GM12878 (cell line): ENCODE data around the gene IFI44L. TPM values are rescaled to one million over a fixed set of nuclear protein-coding genes. Genes with fewer than 3 reads are reported as not detected.

Experiments
- E2F4 ChIP-seq: IDR thresholded peaks from 2 replicates; pipeline ENCODE4 v1.6.1; 2012; ENCODE audit warnings: low read depth, low read length, improper control_type of control experiment
- FOS ChIP-seq: IDR thresholded peaks from 3 replicates; pipeline ENCODE4 v1.6.1; 2011; ENCODE audit warnings: borderline replicate concordance; ENCODE audit not compliant: insufficient read length; ENCODE audit errors: extremely low read depth
- HDAC6 ChIP-seq: fragments of 200-600 bp; sonication (generic); IDR thresholded peaks from one replicate; pipeline ENCODE4 v1.8.0; 2017; ENCODE audit warnings: antibody characterized with exemption; ENCODE audit not compliant: unreplicated experiment
- IRF3 ChIP-seq: fragments of 450-650 bp; IDR thresholded peaks from 2 replicates; pipeline ENCODE4 v1.6.1; 2014; ENCODE audit warnings: mild to moderate bottlenecking
- MTA3 ChIP-seq: IDR thresholded peaks from 2 replicates; pipeline ENCODE4 v1.6.1; 2012; ENCODE audit warnings: low read length, inconsistent platforms, borderline replicate concordance
- RAD21 ChIP-seq: IDR thresholded peaks from 2 replicates; pipeline ENCODE4 v1.6.1; 2011; ENCODE audit warnings: mild to moderate bottlenecking, low read depth, low read length, moderate library complexity; ENCODE audit not compliant: insufficient read depth
- RELA ChIP-seq: fragments of 450-650 bp; IDR thresholded peaks from 2 replicates; pipeline ENCODE4 v1.8.0; 2014; ENCODE audit warnings: borderline replicate concordance; ENCODE audit not compliant: partially characterized antibody
- SMC3 ChIP-seq: IDR thresholded peaks from 2 replicates; pipeline ENCODE4 v1.6.1; 2011; ENCODE audit warnings: low read length, improper control_type of control experiment, borderline replicate concordance
- TARDBP ChIP-seq: IDR thresholded peaks from 2 replicates; pipeline ENCODE4 v1.6.1; 2016; ENCODE audit warnings: borderline replicate concordance
- TCF12 ChIP-seq: IDR thresholded peaks from 2 replicates; pipeline ENCODE4 v1.6.1; 2011; ENCODE audit warnings: low read depth, mild to moderate bottlenecking, low read length
- ZBTB40 ChIP-seq: fragments of 450-650 bp; IDR thresholded peaks from 2 replicates; pipeline ENCODE4 v1.6.1; 2016; ENCODE audit warnings: mild to moderate bottlenecking, moderate library complexity, borderline replicate concordance
- ZZZ3 ChIP-seq: IDR thresholded peaks from 2 replicates; pipeline ENCODE4 v1.6.1; 2011; ENCODE audit warnings: low read depth; ENCODE audit not compliant: control insufficient read depth, insufficient read length
- polyA plus RNA-seq, 11 experiments: library from polyadenylated mRNA; depleted of rRNA in 4 of 11; unstranded in 6 of 11; stranded (reverse) in 5 of 11; fragments of >200 nt; fragmentation: Nextera tagmentation in 4 of 11; fragmentation: Illumina TruSeq in 1 of 11; extraction: Ambion mirVana in 4 of 11; extraction: Trizol in 1 of 11; gene quantifications; 1 replicate in 1 of 11; 2 replicates in 10 of 11; pipeline versions ENCODE4 v1.2.1 to v1.2.3, GENCODE V29; 2011 to 2016; ENCODE audit warnings: inconsistent platforms in 2 of 11, missing spikeins in 2 of 11, low read depth in 1 of 11
- total RNA-seq, 4 experiments: library from RNA; depleted of rRNA in 3 of 4; stranded (reverse); fragments of >200 nt in 3 of 4; fragmentation: Illumina TruSeq in 1 of 4; extraction: Trizol in 1 of 4; gene quantifications; 2 replicates each; pipeline versions ENCODE4 v1.2.1 to v1.2.3, GENCODE V29; 2013 to 2021
- TF ChIP-seq, protein P1 (sequence below): fragments of 450-650 bp; IDR thresholded peaks from 2 replicates; pipeline ENCODE4 v1.6.1; 2017; ENCODE audit warnings: mild to moderate bottlenecking
- TF ChIP-seq, protein P2 (sequence below): fragments of 450-650 bp; formaldehyde crosslinking; IDR thresholded peaks from 2 replicates; pipeline ENCODE4 v1.5.0; 2022; ENCODE audit warnings: mild to moderate bottlenecking, missing genetic modification characterization

The IFI44L gene
- total and polyA plus RNA-seq, 10 of the 15 experiments (the other 5 are each of a cell fraction or from before 2014, with no cell fraction given) = 58.0 to 371 (median 173) TPM

DNA sequence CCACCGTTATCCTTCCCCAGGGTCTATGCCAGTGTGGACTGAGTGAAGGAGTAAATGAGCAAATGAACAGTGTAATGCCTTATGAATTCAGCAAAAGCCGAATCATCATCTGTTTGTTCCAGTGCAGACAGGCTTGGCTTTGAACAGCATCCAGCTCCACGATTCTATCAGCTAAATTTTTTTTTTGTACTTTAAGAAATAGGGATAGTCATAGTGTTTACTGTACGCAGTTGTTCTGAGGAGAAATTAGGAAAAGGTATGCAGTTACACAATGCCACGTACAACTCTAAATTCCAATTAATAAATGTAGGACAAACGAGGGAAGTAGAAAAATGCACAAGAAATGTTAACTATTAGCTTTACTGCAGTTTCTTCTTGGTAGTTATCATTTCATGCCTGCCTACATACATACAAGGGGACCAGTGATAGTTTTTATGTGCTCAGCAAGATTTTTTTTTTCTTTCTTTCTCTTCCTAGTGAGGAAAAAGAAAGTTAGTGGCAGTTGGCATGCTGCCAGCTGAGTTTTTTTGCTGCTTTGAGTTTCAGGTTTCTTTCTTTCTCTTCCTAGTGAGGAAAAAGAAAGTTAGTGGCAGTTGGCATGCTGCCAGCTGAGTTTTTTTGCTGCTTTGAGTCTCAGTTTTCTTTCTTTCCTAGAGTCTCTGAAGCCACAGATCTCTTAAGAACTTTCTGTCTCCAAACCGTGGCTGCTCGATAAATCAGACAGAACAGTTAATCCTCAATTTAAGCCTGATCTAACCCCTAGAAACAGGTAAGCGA is at the start of gene IFI44L (continued):
- peak; percentile 4; the same call in 1 of the 2 replicates for TF ChIP-seq SMC3
- TF ChIP-seq E2F4 = no peak
- no peak for TF ChIP-seq IRF3
- TF ChIP-seq FOS = no peak
- no peak for TF ChIP-seq TCF12
- TF ChIP-seq ZZZ3 = no peak
- TF ChIP-seq, protein P1, sequence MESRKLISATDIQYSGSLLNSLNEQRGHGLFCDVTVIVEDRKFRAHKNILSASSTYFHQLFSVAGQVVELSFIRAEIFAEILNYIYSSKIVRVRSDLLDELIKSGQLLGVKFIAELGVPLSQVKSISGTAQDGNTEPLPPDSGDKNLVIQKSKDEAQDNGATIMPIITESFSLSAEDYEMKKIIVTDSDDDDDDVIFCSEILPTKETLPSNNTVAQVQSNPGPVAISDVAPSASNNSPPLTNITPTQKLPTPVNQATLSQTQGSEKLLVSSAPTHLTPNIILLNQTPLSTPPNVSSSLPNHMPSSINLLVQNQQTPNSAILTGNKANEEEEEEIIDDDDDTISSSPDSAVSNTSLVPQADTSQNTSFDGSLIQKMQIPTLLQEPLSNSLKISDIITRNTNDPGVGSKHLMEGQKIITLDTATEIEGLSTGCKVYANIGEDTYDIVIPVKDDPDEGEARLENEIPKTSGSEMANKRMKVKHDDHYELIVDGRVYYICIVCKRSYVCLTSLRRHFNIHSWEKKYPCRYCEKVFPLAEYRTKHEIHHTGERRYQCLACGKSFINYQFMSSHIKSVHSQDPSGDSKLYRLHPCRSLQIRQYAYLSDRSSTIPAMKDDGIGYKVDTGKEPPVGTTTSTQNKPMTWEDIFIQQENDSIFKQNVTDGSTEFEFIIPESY = no peak
- no peak for TF ChIP-seq RELA
- TF ChIP-seq, protein P2, sequence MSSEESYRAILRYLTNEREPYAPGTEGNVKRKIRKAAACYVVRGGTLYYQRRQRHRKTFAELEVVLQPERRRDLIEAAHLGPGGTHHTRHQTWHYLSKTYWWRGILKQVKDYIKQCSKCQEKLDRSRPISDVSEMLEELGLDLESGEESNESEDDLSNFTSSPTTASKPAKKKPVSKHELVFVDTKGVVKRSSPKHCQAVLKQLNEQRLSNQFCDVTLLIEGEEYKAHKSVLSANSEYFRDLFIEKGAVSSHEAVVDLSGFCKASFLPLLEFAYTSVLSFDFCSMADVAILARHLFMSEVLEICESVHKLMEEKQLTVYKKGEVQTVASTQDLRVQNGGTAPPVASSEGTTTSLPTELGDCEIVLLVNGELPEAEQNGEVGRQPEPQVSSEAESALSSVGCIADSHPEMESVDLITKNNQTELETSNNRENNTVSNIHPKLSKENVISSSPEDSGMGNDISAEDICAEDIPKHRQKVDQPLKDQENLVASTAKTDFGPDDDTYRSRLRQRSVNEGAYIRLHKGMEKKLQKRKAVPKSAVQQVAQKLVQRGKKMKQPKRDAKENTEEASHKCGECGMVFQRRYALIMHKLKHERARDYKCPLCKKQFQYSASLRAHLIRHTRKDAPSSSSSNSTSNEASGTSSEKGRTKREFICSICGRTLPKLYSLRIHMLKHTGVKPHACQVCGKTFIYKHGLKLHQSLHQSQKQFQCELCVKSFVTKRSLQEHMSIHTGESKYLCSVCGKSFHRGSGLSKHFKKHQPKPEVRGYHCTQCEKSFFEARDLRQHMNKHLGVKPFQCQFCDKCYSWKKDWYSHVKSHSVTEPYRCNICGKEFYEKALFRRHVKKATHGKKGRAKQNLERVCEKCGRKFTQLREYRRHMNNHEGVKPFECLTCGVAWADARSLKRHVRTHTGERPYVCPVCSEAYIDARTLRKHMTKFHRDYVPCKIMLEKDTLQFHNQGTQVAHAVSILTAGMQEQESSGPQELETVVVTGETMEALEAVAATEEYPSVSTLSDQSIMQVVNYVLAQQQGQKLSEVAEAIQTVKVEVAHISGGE (CRISPR knock-in tag) = no peak
- no peak for TF ChIP-seq RAD21
- TF ChIP-seq HDAC6 = no peak
- peak; percentile 85; the same call in 1 of the 2 replicates for TF ChIP-seq MTA3
- no peak for TF ChIP-seq ZBTB40
- TF ChIP-seq TARDBP = no peak
